Measurements from ENCODE around the gene AEBP2.

AEBP2 gene

GRCh38 chr12:19498099-19498498 lies 58.8 kb downstream of the AEBP2 start:
- in situ Hi-C loops (cut with HindIII; ENCODE audit: low sequenced_read_pairs), result no loop called here

- in situ Hi-C loops (cut with HindIII; ENCODE audit: low sequenced_read_pairs), result no loop called here
Measured at GRCh38 chr12:19499030-19499429, 59.7 kb downstream of the AEBP2 start.

GRCh38 chr12:19506497-19506896 lies 67.2 kb downstream of the AEBP2 start:
- in situ Hi-C loops (cut with HindIII; ENCODE audit: low sequenced_read_pairs), result no loop called here

GRCh38 chr12:19507823-19508222 lies 68.5 kb downstream of the AEBP2 start:
- in situ Hi-C loops (cut with HindIII; ENCODE audit: low sequenced_read_pairs), result no loop called here

GRCh38 chr12:19510461-19510860 lies 71.2 kb downstream of the AEBP2 start:
- in situ Hi-C loops (cut with HindIII; ENCODE audit: low sequenced_read_pairs), result no loop called here

GRCh38 chr12:19515179-19515578 lies 75.9 kb downstream of the AEBP2 start:
- in situ Hi-C loops (cut with HindIII; ENCODE audit: low sequenced_read_pairs), result no loop called here

GRCh38 chr12:19517583-19517982 lies 78.3 kb downstream of the AEBP2 start:
- in situ Hi-C loops (cut with HindIII; ENCODE audit: low sequenced_read_pairs), result no loop called here

GRCh38 chr12:19518209-19518608 lies 78.9 kb downstream of the AEBP2 start:
- in situ Hi-C loops (cut with HindIII; ENCODE audit: low sequenced_read_pairs), result no loop called here

- in situ Hi-C loops (cut with HindIII; ENCODE audit: low sequenced_read_pairs), result no loop called here
Measured at GRCh38 chr12:19520646-19521415, 81.5 kb downstream of the AEBP2 start.

- in situ Hi-C loops (cut with HindIII; ENCODE audit: low sequenced_read_pairs), result no loop called here
Measured at GRCh38 chr12:19525274-19525673, 86.0 kb downstream of the AEBP2 start.

- in situ Hi-C loops (cut with HindIII; ENCODE audit: low sequenced_read_pairs), result no loop called here
Measured at GRCh38 chr12:19527866-19528265, 88.6 kb downstream of the AEBP2 start.

- in situ Hi-C loops (cut with HindIII; ENCODE audit: low sequenced_read_pairs), result no loop called here
Measured at GRCh38 chr12:19528750-19529149, 89.5 kb downstream of the AEBP2 start.

GRCh38 chr12:19529951-19530636 lies 90.8 kb downstream of the AEBP2 start:
- in situ Hi-C loops (cut with HindIII; ENCODE audit: low sequenced_read_pairs), result no loop called here

- in situ Hi-C loops (cut with HindIII; ENCODE audit: low sequenced_read_pairs), result no loop called here
Measured at GRCh38 chr12:19530637-19531023, 91.3 kb downstream of the AEBP2 start.

GRCh38 chr12:19533567-19533966 lies 94.3 kb downstream of the AEBP2 start:
- in situ Hi-C loops (cut with HindIII; ENCODE audit: low sequenced_read_pairs), result no loop called here

GRCh38 chr12:19539071-19539470 lies 99.8 kb downstream of the AEBP2 start:
- in situ Hi-C loops (cut with HindIII; ENCODE audit: low sequenced_read_pairs), result no loop called here

GRCh38 chr12:19539836-19540235 lies 100.5 kb downstream of the AEBP2 start:
- in situ Hi-C loops (cut with HindIII; ENCODE audit: low sequenced_read_pairs), result no loop called here

GRCh38 chr12:19542606-19543005 lies 103.3 kb downstream of the AEBP2 start:
- in situ Hi-C loops (cut with HindIII; ENCODE audit: low sequenced_read_pairs), result no loop called here

- in situ Hi-C loops (cut with HindIII; ENCODE audit: low sequenced_read_pairs), result no loop called here
Measured at GRCh38 chr12:19544353-19544752, 105.1 kb downstream of the AEBP2 start.

GRCh38 chr12:19545301-19545700 lies 106.0 kb downstream of the AEBP2 start:
- in situ Hi-C loops (cut with HindIII; ENCODE audit: low sequenced_read_pairs), result no loop called here

GRCh38 chr12:19546027-19546426 lies 106.7 kb downstream of the AEBP2 start:
- in situ Hi-C loops (cut with HindIII; ENCODE audit: low sequenced_read_pairs), result no loop called here

- in situ Hi-C loops (cut with HindIII; ENCODE audit: low sequenced_read_pairs), result no loop called here
Measured at GRCh38 chr12:19546611-19547162, 107.4 kb downstream of the AEBP2 start.

Data from DLD1 (cell line).